Measurements from ENCODE around the gene MED27.

- TF ChIP-seq, protein P1, sequence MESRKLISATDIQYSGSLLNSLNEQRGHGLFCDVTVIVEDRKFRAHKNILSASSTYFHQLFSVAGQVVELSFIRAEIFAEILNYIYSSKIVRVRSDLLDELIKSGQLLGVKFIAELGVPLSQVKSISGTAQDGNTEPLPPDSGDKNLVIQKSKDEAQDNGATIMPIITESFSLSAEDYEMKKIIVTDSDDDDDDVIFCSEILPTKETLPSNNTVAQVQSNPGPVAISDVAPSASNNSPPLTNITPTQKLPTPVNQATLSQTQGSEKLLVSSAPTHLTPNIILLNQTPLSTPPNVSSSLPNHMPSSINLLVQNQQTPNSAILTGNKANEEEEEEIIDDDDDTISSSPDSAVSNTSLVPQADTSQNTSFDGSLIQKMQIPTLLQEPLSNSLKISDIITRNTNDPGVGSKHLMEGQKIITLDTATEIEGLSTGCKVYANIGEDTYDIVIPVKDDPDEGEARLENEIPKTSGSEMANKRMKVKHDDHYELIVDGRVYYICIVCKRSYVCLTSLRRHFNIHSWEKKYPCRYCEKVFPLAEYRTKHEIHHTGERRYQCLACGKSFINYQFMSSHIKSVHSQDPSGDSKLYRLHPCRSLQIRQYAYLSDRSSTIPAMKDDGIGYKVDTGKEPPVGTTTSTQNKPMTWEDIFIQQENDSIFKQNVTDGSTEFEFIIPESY (IDR thresholded peaks at IDR 0.05), result no peak
- TF ChIP-seq, protein P2, sequence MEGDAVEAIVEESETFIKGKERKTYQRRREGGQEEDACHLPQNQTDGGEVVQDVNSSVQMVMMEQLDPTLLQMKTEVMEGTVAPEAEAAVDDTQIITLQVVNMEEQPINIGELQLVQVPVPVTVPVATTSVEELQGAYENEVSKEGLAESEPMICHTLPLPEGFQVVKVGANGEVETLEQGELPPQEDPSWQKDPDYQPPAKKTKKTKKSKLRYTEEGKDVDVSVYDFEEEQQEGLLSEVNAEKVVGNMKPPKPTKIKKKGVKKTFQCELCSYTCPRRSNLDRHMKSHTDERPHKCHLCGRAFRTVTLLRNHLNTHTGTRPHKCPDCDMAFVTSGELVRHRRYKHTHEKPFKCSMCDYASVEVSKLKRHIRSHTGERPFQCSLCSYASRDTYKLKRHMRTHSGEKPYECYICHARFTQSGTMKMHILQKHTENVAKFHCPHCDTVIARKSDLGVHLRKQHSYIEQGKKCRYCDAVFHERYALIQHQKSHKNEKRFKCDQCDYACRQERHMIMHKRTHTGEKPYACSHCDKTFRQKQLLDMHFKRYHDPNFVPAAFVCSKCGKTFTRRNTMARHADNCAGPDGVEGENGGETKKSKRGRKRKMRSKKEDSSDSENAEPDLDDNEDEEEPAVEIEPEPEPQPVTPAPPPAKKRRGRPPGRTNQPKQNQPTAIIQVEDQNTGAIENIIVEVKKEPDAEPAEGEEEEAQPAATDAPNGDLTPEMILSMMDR (IDR thresholded peaks at IDR 0.05 in 2 of 3, conservative IDR thresholded peaks at IDR 0.05 in 1 of 3; ENCODE audit: control insufficient read depth in 2 of 3, extremely low read depth in 1 of 3, insufficient read depth in 1 of 3, low read depth in 3 of 3, low read length in 3 of 3), result no peak
- TF ChIP-seq ZNF274 (IDR thresholded peaks at IDR 0.05; ENCODE audit: insufficient read depth, insufficient read length) (no peak), POLR2A (IDR thresholded peaks at IDR 0.05; ENCODE audit: low read depth, low read length) (no peak), SPI1 (IDR thresholded peaks at IDR 0.05; ENCODE audit: borderline replicate concordance, insufficient read depth, low read depth, low read length) (no peak), KAT2A (conservative IDR thresholded peaks at IDR 0.05; ENCODE audit: control insufficient read depth, low read depth, low read length) (no peak), EZH2 (IDR thresholded peaks at IDR 0.05; ENCODE audit: borderline replicate concordance, control insufficient read depth, low read depth, low read length) (no peak), TAF1 (IDR thresholded peaks at IDR 0.05; ENCODE audit: borderline replicate concordance, low read depth, low read length) (no peak), TCF12 (IDR thresholded peaks at IDR 0.05; ENCODE audit: low read depth, low read length) (no peak), RAD21 (IDR thresholded peaks at IDR 0.05; ENCODE audit: insufficient read depth, low read depth, low read length) (no peak), GABPA (IDR thresholded peaks at IDR 0.05; ENCODE audit: low read depth) (no peak), EGR1 (IDR thresholded peaks at IDR 0.05; ENCODE audit: borderline replicate concordance in 1 of 2, low read depth in 2 of 2, low read length in 2 of 2) (no peak), EP300 (IDR thresholded peaks at IDR 0.05; ENCODE audit: borderline replicate concordance in 1 of 2, control insufficient read depth in 1 of 2, low read depth in 2 of 2, low read length in 2 of 2) (no peak)
Observed at GRCh38 chr9:131854896-131855613, 224.6 kb downstream of the MED27 start.
